Skeletal muscle tissue (tissue), 4 donors: ENCODE results near the gene INTS12. TPM values are rescaled to one million over a fixed set of nuclear protein-coding genes. Genes with fewer than 3 reads are reported as not detected.

Experiments used
- H3K27ac ChIP-seq: one replicate; pipeline ENCODE4 v1.7.0; 2013; ENCODE audit warnings: mild to moderate bottlenecking, low read depth, low read length, inconsistent platforms
- H3K27me3 ChIP-seq, 3 donors: one replicate each; pipeline ENCODE4 v1.7.0; 2013; ENCODE audit warnings: low read length in 3 of 3; ENCODE audit not compliant: control insufficient read depth in 3 of 3, insufficient read depth in 3 of 3
- H3K36me3 ChIP-seq, 3 donors: one replicate each; pipeline ENCODE4 v1.7.0; 2013; ENCODE audit warnings: low read length in 3 of 3; ENCODE audit not compliant: control insufficient read depth in 3 of 3, insufficient read depth in 3 of 3
- H3K4me1 ChIP-seq, 3 donors: one replicate each; pipeline ENCODE4 v1.7.0; 2013; ENCODE audit warnings: low read length in 3 of 3, mild to moderate bottlenecking in 3 of 3; ENCODE audit not compliant: control insufficient read depth in 3 of 3, insufficient read depth in 3 of 3
- H3K4me3 ChIP-seq, 3 donors: one replicate each; pipeline ENCODE4 v1.7.0; 2013; ENCODE audit warnings: low read length in 3 of 3
- H3K9ac ChIP-seq, 3 donors: one replicate each; pipeline ENCODE4 v1.7.0; 2013; ENCODE audit warnings: low read length in 3 of 3, mild to moderate bottlenecking in 3 of 3, moderate library complexity in 2 of 3, low read depth in 1 of 3
- H3K9me3 ChIP-seq, 3 donors: one replicate each; pipeline ENCODE4 v1.7.0; 2013; ENCODE audit warnings: low read length in 3 of 3; ENCODE audit not compliant: control insufficient read depth in 3 of 3
- total RNA-seq: library from RNA; depleted of rRNA; stranded (reverse); fragments of >200 nt; gene quantifications from one replicate; pipeline ENCODE4 v1.2.3, GENCODE V29; 2014
- donor health status: Osteomylitis.

Gene INTS12
- total RNA-seq, 1 donor from 2014 or later, result 19.3 TPM

GRCh38 chr4:105637408-105638176 lies 70.9 kb downstream of the INTS12 start:
- Histone ChIP-seq H3K4me3 (no peak overlapping the region), H3K9me3 (no peaks in the 10 kb centered on the region), H3K27me3 (no peaks in the 10 kb centered on the region), H3K27ac (no peak overlapping the region), H3K36me3 (no peaks in the 10 kb centered on the region), H3K4me1 (peaks cover 0 to 8% (median 6%) of the 10 kb centered on the region in 3 donors), H3K9ac (no peak overlapping the region)

DNA sequence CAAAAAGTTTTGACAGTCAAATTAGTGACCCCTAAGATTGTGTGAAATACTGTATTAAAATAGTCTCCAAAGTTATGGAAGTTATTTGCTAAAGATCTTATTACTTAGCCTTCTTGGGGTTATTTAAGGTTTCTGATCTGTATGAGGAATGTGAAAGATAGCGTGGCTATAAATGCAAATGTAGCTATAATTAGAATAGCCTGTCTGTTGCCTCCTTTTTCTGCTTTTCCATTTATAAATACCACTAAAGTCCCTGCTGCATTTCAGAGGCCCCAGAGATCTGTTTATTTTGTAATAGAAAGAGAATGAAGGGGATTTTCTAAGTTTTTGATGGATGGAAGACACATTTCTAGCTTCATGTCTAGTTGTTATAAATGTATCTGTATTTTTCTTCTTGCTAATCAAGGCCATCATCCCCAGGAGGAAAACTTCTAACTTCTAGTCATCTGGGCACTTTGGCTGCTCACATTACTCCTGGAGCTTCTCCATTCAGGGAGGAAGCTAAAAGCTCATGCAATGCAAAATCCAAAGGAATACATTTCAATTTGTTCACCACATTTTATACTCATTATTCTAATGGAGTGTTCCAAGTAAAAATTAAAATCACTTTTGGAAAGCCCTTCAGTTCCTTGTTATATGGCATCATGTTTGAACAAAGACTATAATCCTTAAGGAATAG lies 73.9 kb downstream of the INTS12 start:
- peaks cover 0 to 8% (median 6%) of the 10 kb centered on the region in 3 donors for H3K4me1 ChIP-seq
- H3K27me3 ChIP-seq, result no peaks in the 10 kb centered on the region
- H3K27ac ChIP-seq, result no peak overlapping the region
- H3K9ac ChIP-seq, result no peak overlapping the region
- no peaks in the 10 kb centered on the region for H3K36me3 ChIP-seq
- H3K4me3 ChIP-seq, result no peak overlapping the region
- H3K9me3 ChIP-seq, result no peaks in the 10 kb centered on the region

DNA sequence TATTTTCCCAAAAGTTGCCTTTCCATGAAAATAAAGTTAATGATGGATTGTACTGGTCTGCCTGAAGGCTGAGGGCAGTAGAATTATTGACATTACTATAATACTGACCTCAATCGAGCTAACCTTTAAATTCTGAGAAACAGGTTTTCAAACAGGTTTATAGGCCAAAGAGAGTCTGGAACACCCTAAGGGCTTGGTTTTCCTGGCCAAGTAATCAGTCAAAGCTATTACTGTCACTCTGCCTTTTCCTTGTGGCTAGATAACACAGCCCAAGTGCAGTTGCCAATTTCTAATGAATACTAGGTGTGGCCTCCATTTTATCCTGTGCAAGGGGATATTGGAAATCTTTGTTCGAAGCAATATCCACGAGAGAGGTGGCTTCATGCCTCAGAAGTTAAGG lies 75.2 kb downstream of the INTS12 start:
- no peak overlapping the region for H3K27ac ChIP-seq
- no peaks in the 10 kb centered on the region for H3K36me3 ChIP-seq
- H3K9ac ChIP-seq, result no peak overlapping the region
- H3K4me3 ChIP-seq, result no peak overlapping the region
- no peaks in the 10 kb centered on the region for H3K27me3 ChIP-seq
- H3K9me3 ChIP-seq, result no peaks in the 10 kb centered on the region
- peaks cover 0 to 8% (median 6%) of the 10 kb centered on the region in 3 donors for H3K4me1 ChIP-seq

Other genes with a start within 250 kb of the INTS12 start
- gene PPA2, start 234.6 kb downstream of the INTS12 start, total RNA-seq, result 72.0 TPM
- not detected for gene ARHGEF38, start 156.1 kb downstream of the INTS12 start, total RNA-seq
- 9.4 TPM for gene GSTCD, start 95 bp upstream of the INTS12 start, total RNA-seq
- gene NPNT, start 186.8 kb upstream of the INTS12 start, total RNA-seq, result 74.1 TPM